ENCODE results near the gene BRME1. TPM values are rescaled to one million over a fixed set of nuclear protein-coding genes. Genes with fewer than 3 reads are reported as not detected.

The BRME1 gene
- total RNA-seq, 1 experiment from 2014 or later, result 1.7 TPM

- intact Hi-C loops (cut with micrococcal nuclease), result no loop called here
- RAD21 ChIA-PET (ENCODE audit: low non-redundant PET in 1 of 2, low total read pairs in 2 of 2, uncharacterized antibody in 2 of 2, unreplicated experiment in 2 of 2), result no interaction called here
- no peak for TF ChIP-seq CBX3 (IDR thresholded peaks at IDR 0.05; ENCODE audit: low read depth)
- no peak for TF ChIP-seq CEBPB (IDR thresholded peaks at IDR 0.05; ENCODE audit: low read depth)
- TF ChIP-seq MAX (IDR thresholded peaks at IDR 0.05), result no peak
- TF ChIP-seq EZH2 (IDR thresholded peaks at IDR 0.05), result no peak
- TF ChIP-seq RAD21 (IDR thresholded peaks at IDR 0.05; ENCODE audit: low read depth), result no peak
- no peak for TF ChIP-seq TCF7L2 (IDR thresholded peaks at IDR 0.05; ENCODE audit: borderline replicate concordance, extremely low read depth, insufficient read depth, insufficient read length)
- no peak for TF ChIP-seq FOSL1 (IDR thresholded peaks at IDR 0.05; ENCODE audit: low read depth)
- no peak for TF ChIP-seq REST (IDR thresholded peaks at IDR 0.05; ENCODE audit: low read depth)
- no peak for TF ChIP-seq ZBTB33 (IDR thresholded peaks at IDR 0.05; ENCODE audit: extremely low read depth, insufficient replicate concordance, low read length)
- TF ChIP-seq EZH2phosphoT487 (IDR thresholded peaks at IDR 0.05; ENCODE audit: borderline replicate concordance), result no peak
- no peak for TF ChIP-seq SRF (IDR thresholded peaks at IDR 0.05; ENCODE audit: low read depth)
- TF ChIP-seq POLR2A (IDR thresholded peaks at IDR 0.05; ENCODE audit: borderline replicate concordance, extremely low read depth, insufficient read depth, insufficient read length), result no peak
- no peak for TF ChIP-seq SP1 (IDR thresholded peaks at IDR 0.05; ENCODE audit: low read depth)
- no peak for TF ChIP-seq POLR2AphosphoS5 (IDR thresholded peaks at IDR 0.05; ENCODE audit: low read depth, low read length)
- TF ChIP-seq YY1 (IDR thresholded peaks at IDR 0.05; ENCODE audit: extremely low read depth, insufficient replicate concordance, low read depth, low read length), result no peak
- no peak for TF ChIP-seq JUND (IDR thresholded peaks at IDR 0.05)
- no peak for TF ChIP-seq ELF1 (IDR thresholded peaks at IDR 0.05; ENCODE audit: borderline replicate concordance, low read depth)
- TF ChIP-seq ATF3 (IDR thresholded peaks at IDR 0.05), result no peak
- POLR2A ChIA-PET, result no interaction called here
- Histone ChIP-seq H3K36me3 (ENCODE audit: control insufficient read depth in 1 of 2, insufficient read depth in 2 of 2, low read length in 2 of 2) (peaks cover 3 to 6% of the 10 kb centered on the region in 2 experiments; a peak in 2 of 4 replicates), H2AFZ (ENCODE audit: low read depth, low read length, poor library complexity, severe bottlenecking) (no peak overlapping the region), H3K9me2 (ENCODE audit: insufficient read depth) (no peaks in the 10 kb centered on the region), H3K4me2 (ENCODE audit: low read length) (no peak overlapping the region), H3K79me2 (ENCODE audit: insufficient read depth, low read length) (no peaks in the 10 kb centered on the region), H3K27me3 (ENCODE audit: insufficient read depth, low read length) (no peaks in the 10 kb centered on the region), H3K9me3 (ENCODE audit: control insufficient read depth in 1 of 2, insufficient read depth in 1 of 2, low read depth in 1 of 2, low read length in 2 of 2) (no peaks in the 10 kb centered on the region), H3K4me1 (ENCODE audit: control insufficient read depth in 1 of 2, insufficient read depth in 2 of 2, low read length in 2 of 2) (no peaks in the 10 kb centered on the region), H3K9ac (ENCODE audit: low read length) (no peak overlapping the region), H3K4me3 (replicated peaks in 1 of 2; ENCODE audit: low read depth in 1 of 2, low read length in 2 of 2) (no peak overlapping the region), H4K20me1 (ENCODE audit: insufficient read depth) (no peaks in the 10 kb centered on the region), H3K27ac (ENCODE audit: low read depth, low read length) (no peak overlapping the region)
- no peak for ATAC-seq
- CTCF ChIA-PET, result interaction anchor here (0.6 kb wide), 1 partner anchor 19 kb away, joined by 3 read pairs; no protein-coding TSS in a partner anchor
- DNase-seq (ENCODE audit: low read depth, low spot score), result no peak
- BruUV-seq (replicated peaks), result no TSS peak
Observed at GRCh38 chr19:13929956-13930355, 24.0 kb upstream of the BRME1 start.
